Spleen (tissue), 11 donors: ENCODE data around the gene LY6G6D. TPM values are rescaled to one million over a fixed set of nuclear protein-coding genes. Genes with fewer than 3 reads are reported as not detected.

ENCODE experiments used
- DNase-seq: peaks from one replicate; pipeline ENCODE4 v3.0.0-alpha.2; 2020
- H3K27ac ChIP-seq, 8 donors: fragments of 200-600 bp; sonication (generic) in 7 of 8; 1 replicate in 4 of 8; 2 replicates in 4 of 8; pipeline versions ENCODE4 v1.5.0 to v1.8.0; 2016 to 2021; ENCODE audit warnings: inconsistent platforms in 4 of 8, mild to moderate bottlenecking in 4 of 8, moderate library complexity in 1 of 8
- H3K27me3 ChIP-seq, 7 donors: fragments of 200-600 bp; sonication (generic) in 6 of 7; replicated peaks in 1 of 7; 1 replicate in 4 of 7; 2 replicates in 3 of 7; pipeline versions ENCODE4 v1.5.0 to v1.8.0; 2016 to 2021; ENCODE audit warnings: inconsistent platforms in 3 of 7, mild to moderate bottlenecking in 1 of 7
- H3K36me3 ChIP-seq, 6 donors: fragments of 200-600 bp; sonication (generic) in 5 of 6; 1 replicate in 4 of 6; 2 replicates in 2 of 6; pipeline versions ENCODE4 v1.5.0 to v1.8.0; 2016 to 2021; ENCODE audit warnings: inconsistent platforms in 2 of 6
- H3K4me1 ChIP-seq, 6 donors: fragments of 200-600 bp; sonication (generic) in 5 of 6; 1 replicate in 3 of 6; 2 replicates in 3 of 6; pipeline versions ENCODE4 v1.5.0 to v1.8.0; 2016 to 2021; ENCODE audit warnings: inconsistent platforms in 3 of 6
- H3K4me3 ChIP-seq, 8 donors: fragments of 200-600 bp; sonication (generic) in 7 of 8; 1 replicate in 4 of 8; 2 replicates in 4 of 8; pipeline versions ENCODE4 v1.5.0 to v1.8.0; 2016 to 2021; ENCODE audit warnings: inconsistent platforms in 4 of 8, mild to moderate bottlenecking in 4 of 8, moderate library complexity in 2 of 8
- H3K9me3 ChIP-seq, 8 donors: fragments of 200-600 bp; sonication (generic) in 7 of 8; 1 replicate in 4 of 8; 2 replicates in 4 of 8; pipeline versions ENCODE4 v1.5.0 to v1.8.0; 2016 to 2021; ENCODE audit warnings: inconsistent platforms in 4 of 8
- POLR2A ChIP-seq, 3 donors: fragments of 450-650 bp; IDR thresholded peaks; one replicate each; pipeline ENCODE4 v1.5.1; 2017; ENCODE audit warnings: antibody characterized with exemption in 3 of 3, mild to moderate bottlenecking in 1 of 3
- POLR2AphosphoS5 ChIP-seq, 3 donors: sonication (generic); formaldehyde crosslinking; IDR thresholded peaks; one replicate each; pipeline ENCODE4 v1.5.1; 2017; ENCODE audit warnings: antibody characterized with exemption in 3 of 3
- WGBS, 5 donors: extraction: QIAGEN DNeasy Blood & Tissue Kit in 3 of 5; methylation state at CpG; one replicate each; pipeline versions ENCODE4 v1.1.5 to v1.1.7; 2013 to 2018; 5-methylcytosine and 5-hydroxymethylcytosine counted together
- intact Hi-C: fragments of 100-400 bp; cut with DNase I; formaldehyde crosslinking; loops from one replicate; pipeline ENCODE4 v1.15.0; 2023; ENCODE audit warnings: low total_unique reads
- microRNA-seq, 3 donors: library from miRNA; unstranded; fragments of <30 nt; microRNA quantifications; one replicate each; pipeline versions ENCODE4 to v1.1.0, GENCODE V29; 2019 to 2020
- polyA plus RNA-seq, 3 donors: library from polyadenylated mRNA; stranded (reverse); fragments of 200-250 nt; gene quantifications; one replicate each; pipeline ENCODE4 v1.2.1, GENCODE V29; 2013
- small RNA-seq, 4 donors: library from RNA; depleted of rRNA; stranded (forward); fragments of <200 nt; gene quantifications; one replicate each; pipeline ENCODE3, GENCODE V24; 2016
- total RNA-seq, 7 donors: library from RNA; depleted of rRNA in 3 of 7; stranded (reverse); fragments of >200 nt in 3 of 7; fragmentation: NEBNext Ultra II Directional in 4 of 7; extraction: Animal tissue kit (Norgen Biotek cat#: 25700) in 4 of 7; gene quantifications; one replicate each; pipeline versions ENCODE4 v1.1.0 to v1.2.1, GENCODE V29; 2016 to 2021
- TF ChIP-seq, protein P1 (sequence below), 11 experiments: fragments of 200-600 bp in 7 of 11; fragments of 450-650 bp in 4 of 11; sonication (generic) in 4 of 11; IDR thresholded peaks in 8 of 11; conservative IDR thresholded peaks in 3 of 11; 1 replicate in 7 of 11; 2 replicates in 4 of 11; pipeline versions ENCODE4 v1.4.0 to v1.8.0; 2016 to 2021; ENCODE audit warnings: antibody characterized with exemption in 11 of 11, inconsistent platforms in 4 of 11, mild to moderate bottlenecking in 1 of 11
- donor health status: healthy with polysubstance abuse.
- donor health status: DM: no; HTN: no; CAD: no; lungs with moderate emphysema.
- donor health status: DM: no; HTN: no; CAD: no.
- donor health status: Bipolar disorder and iron deficiency.
- donor health status: healthy.
- donor health status: DM: no; HTN: no; CAD: no.
- donor health status: DM: yes; HTN: yes; CAD: no.

The LY6G6D gene
- total and polyA plus RNA-seq, 10 donors = not detected

DNA sequence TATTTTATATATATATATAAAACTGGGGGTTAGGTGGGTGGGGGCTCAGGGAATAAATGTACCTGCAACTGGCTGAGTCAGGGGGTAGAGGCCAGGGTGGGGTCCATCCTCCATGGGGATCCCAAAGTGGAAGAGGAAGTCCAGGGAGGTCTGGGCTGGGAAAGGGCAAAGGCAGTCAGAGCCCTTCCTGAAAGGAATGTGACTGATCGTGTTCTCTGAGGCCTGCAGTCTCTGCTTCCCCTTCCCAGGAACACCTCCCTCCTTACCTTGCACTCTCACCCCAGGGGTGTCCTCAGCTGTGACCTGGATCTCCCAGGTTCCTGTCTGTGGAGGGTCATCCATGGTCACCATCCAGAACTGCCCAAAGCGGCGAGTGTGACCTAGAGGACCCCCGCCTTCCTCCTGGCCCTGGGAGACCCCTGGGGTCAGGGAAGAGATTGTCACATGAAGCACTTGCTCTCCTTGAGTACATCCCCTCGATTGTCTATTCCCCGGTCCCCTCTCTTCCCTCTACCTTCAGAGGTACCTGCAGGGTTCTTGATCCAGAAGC lies 52.0 kb downstream of the LY6G6D start:
- intact Hi-C loops = no loop called here
- peaks cover 0 to 12% (median 1%) of the 10 kb centered on the region in 6 donors for H3K36me3 ChIP-seq
- TF ChIP-seq, protein P1, sequence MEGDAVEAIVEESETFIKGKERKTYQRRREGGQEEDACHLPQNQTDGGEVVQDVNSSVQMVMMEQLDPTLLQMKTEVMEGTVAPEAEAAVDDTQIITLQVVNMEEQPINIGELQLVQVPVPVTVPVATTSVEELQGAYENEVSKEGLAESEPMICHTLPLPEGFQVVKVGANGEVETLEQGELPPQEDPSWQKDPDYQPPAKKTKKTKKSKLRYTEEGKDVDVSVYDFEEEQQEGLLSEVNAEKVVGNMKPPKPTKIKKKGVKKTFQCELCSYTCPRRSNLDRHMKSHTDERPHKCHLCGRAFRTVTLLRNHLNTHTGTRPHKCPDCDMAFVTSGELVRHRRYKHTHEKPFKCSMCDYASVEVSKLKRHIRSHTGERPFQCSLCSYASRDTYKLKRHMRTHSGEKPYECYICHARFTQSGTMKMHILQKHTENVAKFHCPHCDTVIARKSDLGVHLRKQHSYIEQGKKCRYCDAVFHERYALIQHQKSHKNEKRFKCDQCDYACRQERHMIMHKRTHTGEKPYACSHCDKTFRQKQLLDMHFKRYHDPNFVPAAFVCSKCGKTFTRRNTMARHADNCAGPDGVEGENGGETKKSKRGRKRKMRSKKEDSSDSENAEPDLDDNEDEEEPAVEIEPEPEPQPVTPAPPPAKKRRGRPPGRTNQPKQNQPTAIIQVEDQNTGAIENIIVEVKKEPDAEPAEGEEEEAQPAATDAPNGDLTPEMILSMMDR (IDR thresholded peaks at IDR 0.05 in 8 of 11, conservative IDR thresholded peaks at IDR 0.05 in 3 of 11) = no peak
- TF ChIP-seq POLR2AphosphoS5 (IDR thresholded peaks at IDR 0.05) (no peak), POLR2A (IDR thresholded peaks at IDR 0.05) (no peak)
- DNase-seq = peak; percentile 46
- H3K4me1 ChIP-seq = peaks cover 0 to 45% (median 24%) of the 10 kb centered on the region in 6 donors
- H3K4me3 ChIP-seq = no peak overlapping the region
- H3K27me3 ChIP-seq = no peaks in the 10 kb centered on the region
- 63 to 86% (median 77%) methylated on average over 6 of the region's 6 CpGs for WGBS, 5 donors
- H3K9me3 ChIP-seq = no peaks in the 10 kb centered on the region
- H3K27ac ChIP-seq = no peak overlapping the region

Small RNA genes lying within 50 kb of the gene (microRNA-seq; reads per million reads assigned to microRNA genes)
- 1.1 to 1.4 (median 1.4) reads per million in 3 donors for gene MIR4646

Small RNA genes lying within 50 kb of the gene (small RNA-seq; reads per million reads assigned to genes)
- gene LY6G6D (0 reads per million in 4 donors), gene MIR4646 (0 to 0.23 (median 0) reads per million in 4 donors), gene MSH5-SAPCD1 (0 reads per million in 4 donors), gene RNU6-850P (0 reads per million in 4 donors), gene SAPCD1 (0 reads per million in 4 donors)

Other genes with a start within 250 kb of the LY6G6D start
Only the 30 nearest of the 41 such genes appear.
- gene LTA, start 143.1 kb upstream of the LY6G6D start, total RNA-seq = 10 to 100 TPM in 1 of 7 donors, 1 to 10 TPM in 6; 2.4 to 14.4 (median 5.1) TPM
- 1 to 10 TPM; 6.8 to 9.2 (median 7.3) TPM for gene LTA, start 143.1 kb upstream of the LY6G6D start, polyA plus RNA-seq
- 10 to 100 TPM in 5 of 7 donors, 1 to 10 TPM in 2; 6.5 to 18.3 (median 11.6) TPM for gene TNF, start 139.8 kb upstream of the LY6G6D start, total RNA-seq
- gene TNF, start 139.8 kb upstream of the LY6G6D start, polyA plus RNA-seq = 10 to 100 TPM in 2 of 3 donors, 1 to 10 TPM in 1; 5.5 to 17.3 (median 13.3) TPM
- gene LTB, start 132.9 kb upstream of the LY6G6D start, total RNA-seq = 100 to 1,000 TPM in 6 of 7 donors, 10 to 100 TPM in 1; 83.0 to 403 (median 162) TPM
- 1,000 to 10,000 TPM in 1 of 3 donors, 100 to 1,000 TPM in 2; 804 to 1,256 (median 838) TPM for gene LTB, start 132.9 kb upstream of the LY6G6D start, polyA plus RNA-seq
- 100 to 1,000 TPM; 139 to 268 (median 217) TPM for gene LST1, start 129.1 kb upstream of the LY6G6D start, total RNA-seq
- 100 to 1,000 TPM; 128 to 214 (median 203) TPM for gene LST1, start 129.1 kb upstream of the LY6G6D start, polyA plus RNA-seq
- 10 to 100 TPM in 6 of 7 donors, 1 to 10 TPM in 1; 7.8 to 28.1 (median 12.1) TPM for gene NCR3, start 122.3 kb upstream of the LY6G6D start, total RNA-seq
- gene NCR3, start 122.3 kb upstream of the LY6G6D start, polyA plus RNA-seq = 10 to 100 TPM; 15.9 to 30.3 (median 25.3) TPM
- gene AIF1, start 100.1 kb upstream of the LY6G6D start, total RNA-seq = 100 to 1,000 TPM; 258 to 479 (median 310) TPM
- 100 to 1,000 TPM; 258 to 416 (median 312) TPM for gene AIF1, start 100.1 kb upstream of the LY6G6D start, polyA plus RNA-seq
- gene PRRC2A, start 94.6 kb upstream of the LY6G6D start, total RNA-seq = 100 to 1,000 TPM; 119 to 198 (median 176) TPM
- gene PRRC2A, start 94.6 kb upstream of the LY6G6D start, polyA plus RNA-seq = 100 to 1,000 TPM in 2 of 3 donors, 10 to 100 TPM in 1; 84.1 to 151 (median 146) TPM
- 100 to 1,000 TPM; 211 to 328 (median 260) TPM for gene BAG6, start 62.7 kb upstream of the LY6G6D start, total RNA-seq
- 100 to 1,000 TPM; 195 to 311 (median 310) TPM for gene BAG6, start 62.7 kb upstream of the LY6G6D start, polyA plus RNA-seq
- gene APOM, start 59.5 kb upstream of the LY6G6D start, total RNA-seq = 1 to 10 TPM in 6 of 7 donors, under 1 TPM in 1; 0.66 to 3.9 (median 2.5) TPM
- 1 to 10 TPM; 4.7 to 9.7 (median 7.5) TPM for gene APOM, start 59.5 kb upstream of the LY6G6D start, polyA plus RNA-seq
- gene C6orf47, start 54.6 kb upstream of the LY6G6D start, total RNA-seq = 10 to 100 TPM; 24.1 to 37.4 (median 28.6) TPM
- 10 to 100 TPM; 12.2 to 22.6 (median 13.4) TPM for gene C6orf47, start 54.6 kb upstream of the LY6G6D start, polyA plus RNA-seq
- 10 to 100 TPM; 12.7 to 21.3 (median 17.4) TPM for gene GPANK1, start 50.4 kb upstream of the LY6G6D start, total RNA-seq
- gene GPANK1, start 50.4 kb upstream of the LY6G6D start, polyA plus RNA-seq = 10 to 100 TPM; 12.4 to 19.2 (median 14.8) TPM
- gene CSNK2B, start 49.3 kb upstream of the LY6G6D start, total RNA-seq = 100 to 1,000 TPM; 122 to 294 (median 150) TPM
- 100 to 1,000 TPM; 132 to 163 (median 139) TPM for gene CSNK2B, start 49.3 kb upstream of the LY6G6D start, polyA plus RNA-seq
- 10 to 100 TPM; 11.0 to 25.3 (median 16.3) TPM for gene LY6G5B, start 45.4 kb upstream of the LY6G6D start, total RNA-seq
- gene LY6G5B, start 45.4 kb upstream of the LY6G6D start, polyA plus RNA-seq = 1 to 10 TPM; 3.0 to 5.8 (median 3.7) TPM
- gene LY6G5C, start 34.3 kb upstream of the LY6G6D start, total RNA-seq = 1 to 10 TPM; 3.3 to 7.9 (median 5.8) TPM
- 1 to 10 TPM; 3.3 to 4.3 (median 3.5) TPM for gene LY6G5C, start 34.3 kb upstream of the LY6G6D start, polyA plus RNA-seq
- gene ABHD16A, start 12.0 kb upstream of the LY6G6D start, total RNA-seq = 10 to 100 TPM; 55.8 to 80.7 (median 71.1) TPM
- gene ABHD16A, start 12.0 kb upstream of the LY6G6D start, polyA plus RNA-seq = 10 to 100 TPM; 30.2 to 42.3 (median 34.4) TPM
- gene LY6G6F, start 8.5 kb upstream of the LY6G6D start, total RNA-seq = 1 to 10 TPM; 1.6 to 4.9 (median 2.2) TPM
- under 1 TPM; 0.11 to 0.68 (median 0.35) TPM for gene LY6G6F, start 8.5 kb upstream of the LY6G6D start, polyA plus RNA-seq
- gene LY6G6C, start 6.4 kb downstream of the LY6G6D start, total RNA-seq = under 1 TPM in 2 of 7 donors, not detected in 5; 0.49 to 0.77 TPM
- gene LY6G6C, start 6.4 kb downstream of the LY6G6D start, polyA plus RNA-seq = not detected
- 10 to 100 TPM in 4 of 7 donors, 1 to 10 TPM in 3; 7.9 to 15.1 (median 10.6) TPM for gene MPIG6B, start 8.0 kb downstream of the LY6G6D start, total RNA-seq
- gene MPIG6B, start 8.0 kb downstream of the LY6G6D start, polyA plus RNA-seq = under 1 TPM; 0.46 to 0.61 (median 0.48) TPM
- 100 to 1,000 TPM in 1 of 7 donors, 10 to 100 TPM in 6; 63.0 to 116 (median 72.3) TPM for gene DDAH2, start 14.0 kb downstream of the LY6G6D start, total RNA-seq
- gene DDAH2, start 14.0 kb downstream of the LY6G6D start, polyA plus RNA-seq = 10 to 100 TPM; 67.1 to 84.7 (median 81.0) TPM
- gene CLIC1, start 21.2 kb downstream of the LY6G6D start, total RNA-seq = 100 to 1,000 TPM; 296 to 392 (median 326) TPM
- gene CLIC1, start 21.2 kb downstream of the LY6G6D start, polyA plus RNA-seq = 100 to 1,000 TPM; 321 to 447 (median 388) TPM
- 10 to 100 TPM; 20.2 to 35.2 (median 27.6) TPM for gene MSH5, start 24.7 kb downstream of the LY6G6D start, total RNA-seq
- gene MSH5, start 24.7 kb downstream of the LY6G6D start, polyA plus RNA-seq = 10 to 100 TPM; 11.2 to 26.7 (median 23.1) TPM
- gene SAPCD1, start 47.3 kb downstream of the LY6G6D start, total RNA-seq = 10 to 100 TPM in 1 of 7 donors, 1 to 10 TPM in 5, not detected in 1; 3.6 to 11.8 (median 5.3) TPM
- 10 to 100 TPM in 1 of 3 donors, 1 to 10 TPM in 2; 7.5 to 14.2 (median 8.3) TPM for gene SAPCD1, start 47.3 kb downstream of the LY6G6D start, polyA plus RNA-seq
- gene VWA7, start 62.0 kb downstream of the LY6G6D start, total RNA-seq = 1 to 10 TPM in 4 of 7 donors, under 1 TPM in 2, not detected in 1; 0.68 to 2.6 (median 1.3) TPM
- 1 to 10 TPM in 1 of 3 donors, under 1 TPM in 2; 0.09 to 1.2 (median 0.11) TPM for gene VWA7, start 62.0 kb downstream of the LY6G6D start, polyA plus RNA-seq
- 10 to 100 TPM; 32.4 to 97.3 (median 62.5) TPM for gene VARS1, start 80.4 kb downstream of the LY6G6D start, total RNA-seq
- 10 to 100 TPM; 31.1 to 49.0 (median 38.3) TPM for gene VARS1, start 80.4 kb downstream of the LY6G6D start, polyA plus RNA-seq
- gene LSM2, start 91.6 kb downstream of the LY6G6D start, total RNA-seq = 10 to 100 TPM; 35.9 to 54.4 (median 42.9) TPM
- 10 to 100 TPM; 74.5 to 98.9 (median 80.4) TPM for gene LSM2, start 91.6 kb downstream of the LY6G6D start, polyA plus RNA-seq
- gene HSPA1L, start 99.9 kb downstream of the LY6G6D start, total RNA-seq = 1 to 10 TPM; 2.6 to 3.7 (median 3.1) TPM
- gene HSPA1L, start 99.9 kb downstream of the LY6G6D start, polyA plus RNA-seq = 1 to 10 TPM in 2 of 3 donors, under 1 TPM in 1; 0.93 to 1.9 (median 1.0) TPM
- 100 to 1,000 TPM in 6 of 7 donors, 10 to 100 TPM in 1; 97.7 to 384 (median 127) TPM for gene HSPA1A, start 100.2 kb downstream of the LY6G6D start, total RNA-seq
- 10 to 100 TPM; 16.4 to 58.5 (median 27.7) TPM for gene HSPA1A, start 100.2 kb downstream of the LY6G6D start, polyA plus RNA-seq
- 100 to 1,000 TPM in 1 of 7 donors, 10 to 100 TPM in 6; 40.4 to 372 (median 48.3) TPM for gene HSPA1B, start 112.4 kb downstream of the LY6G6D start, total RNA-seq
- gene HSPA1B, start 112.4 kb downstream of the LY6G6D start, polyA plus RNA-seq = 10 to 100 TPM in 1 of 3 donors, 1 to 10 TPM in 2; 7.4 to 20.6 (median 8.7) TPM
- 10 to 100 TPM; 28.6 to 60.7 (median 39.0) TPM for gene NEU1, start 147.5 kb downstream of the LY6G6D start, total RNA-seq
- 10 to 100 TPM; 14.0 to 22.6 (median 19.4) TPM for gene NEU1, start 147.5 kb downstream of the LY6G6D start, polyA plus RNA-seq
- gene SLC44A4, start 163.6 kb downstream of the LY6G6D start, total RNA-seq = 1 to 10 TPM; 1.0 to 5.9 (median 3.3) TPM
- gene SLC44A4, start 163.6 kb downstream of the LY6G6D start, polyA plus RNA-seq = under 1 TPM; 0.20 to 0.83 (median 0.26) TPM